Gastrocnemius medialis (tissue), 4 donors: Measurements from ENCODE around the gene KIF2A.

Experiments used
- CTCF ChIP-seq, 5 experiments: fragments of 450-650 bp in 3 of 5; fragments of 200-600 bp in 2 of 5; sonication (generic) in 2 of 5; IDR thresholded peaks in 4 of 5; conservative IDR thresholded peaks in 1 of 5; 1 replicate in 4 of 5; 2 replicates in 1 of 5; pipeline ENCODE4 v1.5.1; 2016 to 2019; ENCODE audit warnings: antibody characterized with exemption in 5 of 5, mild to moderate bottlenecking in 3 of 5, moderate library complexity in 3 of 5
- POLR2A ChIP-seq, 2 donors: fragments of 450-650 bp; IDR thresholded peaks; one replicate each; pipeline ENCODE4 v1.6.1; 2017; ENCODE audit warnings: antibody characterized with exemption in 2 of 2, mild to moderate bottlenecking in 2 of 2, moderate library complexity in 2 of 2

GRCh38 chr5:62289813-62290212, 16.2 kb upstream of the KIF2A start:
- TF ChIP-seq POLR2A (IDR thresholded peaks at IDR 0.05), result no peak
- TF ChIP-seq CTCF (IDR thresholded peaks at IDR 0.05 in 4 of 5, conservative IDR thresholded peaks at IDR 0.05 in 1 of 5), result no peak
